Measurements from ENCODE around the gene MTPN.

MTPN gene

DNA sequence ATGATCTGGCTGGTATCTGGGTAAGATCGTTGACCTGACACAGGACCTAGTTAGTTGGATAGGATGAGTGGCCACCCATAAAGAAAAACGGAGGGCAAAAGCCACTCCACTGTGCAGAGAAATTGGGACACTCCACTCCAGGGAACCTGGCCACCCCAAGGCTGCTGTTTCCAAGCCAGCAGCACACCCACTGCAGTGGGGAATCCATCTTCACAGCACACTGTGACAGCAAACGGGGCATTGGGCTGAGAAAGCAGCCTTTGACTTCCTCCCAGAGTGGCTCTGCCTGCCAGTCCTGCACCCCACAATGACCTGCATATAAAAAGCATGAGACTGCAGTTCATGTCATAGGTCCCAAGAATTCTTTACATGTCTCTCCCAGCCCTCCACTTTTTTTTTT is 52.9 kb downstream of the MTPN start:
- DNase-seq (ENCODE audit: low spot score) = no peak

GRCh38 chr7:135922263-135922662 is 54.9 kb downstream of the MTPN start:
- DNase-seq (ENCODE audit: low spot score) = no peak

DNA sequence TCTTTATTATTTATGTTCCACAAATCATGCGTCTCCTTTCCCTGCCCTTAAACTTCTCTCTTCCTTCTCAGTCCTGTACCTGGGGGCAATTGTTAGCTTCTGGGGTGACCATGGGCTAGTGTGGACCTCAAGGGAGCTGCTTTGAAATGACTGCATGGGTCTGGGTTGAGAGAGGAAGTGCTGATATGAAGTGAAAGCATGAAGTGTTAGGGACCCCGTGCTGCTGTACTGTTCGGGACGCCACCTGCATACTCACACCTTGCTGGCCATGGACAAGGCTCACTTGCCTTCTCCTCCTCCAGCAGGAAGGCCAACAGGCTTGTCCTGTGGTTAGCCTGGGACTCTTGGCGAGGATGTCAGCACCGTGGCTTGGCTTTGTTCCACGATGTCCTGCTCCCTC is 56.7 kb downstream of the MTPN start:
- DNase-seq (ENCODE audit: low spot score) = no peak

DNA sequence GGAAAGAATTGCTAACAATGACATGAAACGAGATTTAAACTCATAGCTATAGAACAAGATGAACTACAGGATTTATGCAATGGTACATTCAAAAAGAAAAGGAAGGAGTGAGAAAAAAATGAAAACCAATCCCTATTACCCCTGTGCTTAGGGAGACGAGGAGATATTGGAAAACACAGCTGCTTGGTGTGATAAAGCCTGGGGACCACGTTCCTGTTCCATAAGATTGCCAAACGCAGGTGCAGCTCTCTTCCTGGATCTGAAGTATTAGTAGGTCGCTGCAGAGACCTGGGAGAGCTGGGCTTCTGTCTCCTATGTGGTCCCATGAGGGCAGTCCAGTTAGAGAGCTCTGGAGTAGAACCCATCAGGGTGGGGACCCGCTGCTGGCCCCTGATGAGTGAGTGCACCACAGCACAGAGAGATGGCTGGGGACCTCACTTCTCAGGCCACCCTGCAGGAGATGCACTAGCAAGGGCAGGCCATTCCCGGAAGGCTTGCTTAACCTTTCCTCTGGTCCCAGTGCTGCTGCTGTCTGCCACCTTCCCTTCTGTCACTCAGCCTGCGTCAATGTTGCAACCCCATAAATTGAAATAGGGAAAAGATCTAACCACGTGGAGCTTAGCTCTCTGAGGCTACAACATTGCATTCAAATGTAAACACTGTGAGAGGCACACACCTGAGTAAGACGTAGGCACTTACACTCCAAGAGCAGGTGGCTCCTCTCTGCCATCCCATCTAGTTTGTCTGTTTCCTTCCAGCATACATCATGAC is 57.9 kb downstream of the MTPN start:
- no peak for DNase-seq (ENCODE audit: low spot score)

- DNase-seq (ENCODE audit: low spot score) = no peak
These were observed 59.0 kb downstream of the MTPN start for GRCh38 chr7:135918134-135918533.

GRCh38 chr7:135917721-135918120 is 59.4 kb downstream of the MTPN start:
- no peak for DNase-seq (ENCODE audit: low spot score)

- DNase-seq (ENCODE audit: low spot score) = no peak
These were observed 62.8 kb downstream of the MTPN start for GRCh38 chr7:135914346-135914745.

GRCh38 chr7:135913404-135913803 is 63.8 kb downstream of the MTPN start:
- DNase-seq (ENCODE audit: low spot score) = no peak

- DNase-seq (ENCODE audit: low spot score) = peak; percentile 25
These were observed 66.1 kb downstream of the MTPN start for GRCh38 chr7:135911099-135911498.

GRCh38 chr7:135910393-135911036 is 66.6 kb downstream of the MTPN start:
- no peak for DNase-seq (ENCODE audit: low spot score)

DNA sequence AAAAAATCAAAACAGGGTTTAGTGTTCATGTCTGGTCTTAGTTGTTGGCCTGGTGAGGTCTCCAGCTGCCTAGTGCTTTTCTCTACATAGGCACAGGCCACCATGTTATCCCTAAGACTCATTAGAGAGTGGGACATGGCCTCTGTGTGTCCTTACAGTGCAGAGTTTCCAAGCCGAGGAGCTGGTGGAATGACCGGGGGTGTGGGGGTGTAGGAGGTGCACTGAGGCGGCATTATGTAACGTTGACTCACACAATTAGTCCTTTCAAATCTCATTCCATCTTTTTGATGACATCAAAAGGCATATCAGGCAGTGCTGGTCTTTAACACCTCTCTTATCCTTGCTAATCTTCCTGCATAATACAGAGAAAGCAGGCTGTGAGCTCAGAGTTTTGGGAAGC is 71.3 kb downstream of the MTPN start:
- DNase-seq (ENCODE audit: low spot score) = no peak

GRCh38 chr7:135905355-135905754 is 71.8 kb downstream of the MTPN start:
- DNase-seq (ENCODE audit: low spot score) = no peak

GRCh38 chr7:135904282-135904681 is 72.9 kb downstream of the MTPN start:
- no peak for DNase-seq (ENCODE audit: low spot score)

- no peak for DNase-seq (ENCODE audit: low spot score)
These were observed 75.3 kb downstream of the MTPN start for GRCh38 chr7:135901585-135902540.

- no peak for DNase-seq (ENCODE audit: low spot score)
These were observed 77.1 kb downstream of the MTPN start for GRCh38 chr7:135900065-135900546.

DNA sequence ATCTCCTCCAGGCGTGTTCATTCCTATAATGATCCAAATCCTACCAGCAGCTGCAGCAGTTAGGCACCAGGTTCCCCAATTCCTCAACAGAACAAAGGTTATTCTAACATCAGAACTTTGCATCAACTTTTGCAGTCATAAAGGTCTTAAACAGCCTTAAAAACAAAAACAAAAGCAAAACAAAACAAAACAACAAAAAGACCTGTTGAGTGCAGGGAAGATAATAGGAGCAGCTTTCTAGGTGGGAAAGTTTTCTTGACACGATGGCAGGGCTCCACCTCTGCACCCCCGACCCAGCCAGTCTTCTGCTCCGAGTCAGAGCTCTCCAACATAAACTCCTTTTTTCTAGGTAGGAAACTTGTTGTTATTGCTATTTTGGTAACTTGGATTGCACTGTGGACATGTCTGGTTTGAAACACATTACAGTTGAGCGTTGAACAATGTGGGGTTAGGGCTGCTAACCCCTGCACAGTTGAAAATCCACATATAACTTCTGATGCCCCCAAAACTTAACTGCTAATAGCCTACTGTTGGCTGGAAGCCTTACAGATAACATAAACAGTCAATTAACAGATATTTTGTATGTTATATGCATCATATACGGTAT is 77.6 kb downstream of the MTPN start:
- DNase-seq (ENCODE audit: low spot score) = no peak

- DNase-seq (ENCODE audit: low spot score) = no peak
These were observed 78.9 kb downstream of the MTPN start for GRCh38 chr7:135898226-135898625.

DNA sequence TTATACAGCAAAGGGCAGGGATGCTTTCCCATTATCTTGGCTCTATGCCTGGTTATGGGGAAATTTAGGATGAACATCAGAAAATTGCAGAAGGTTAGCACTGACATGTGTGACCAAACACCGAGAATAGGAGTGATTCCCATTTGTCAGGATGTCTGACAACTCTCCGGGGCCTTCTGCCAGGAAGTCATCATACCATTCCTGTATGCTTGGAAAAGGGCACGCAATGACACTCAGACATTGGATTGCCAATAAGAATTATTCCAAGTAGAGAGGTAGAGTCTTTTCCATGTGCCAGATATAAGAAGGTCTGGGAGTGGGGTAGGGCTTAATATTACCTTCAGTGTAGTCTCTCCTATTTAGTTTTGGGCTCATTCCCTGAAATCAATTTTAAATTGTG is 82.3 kb downstream of the MTPN start:
- no peak for DNase-seq (ENCODE audit: low spot score)

DNA sequence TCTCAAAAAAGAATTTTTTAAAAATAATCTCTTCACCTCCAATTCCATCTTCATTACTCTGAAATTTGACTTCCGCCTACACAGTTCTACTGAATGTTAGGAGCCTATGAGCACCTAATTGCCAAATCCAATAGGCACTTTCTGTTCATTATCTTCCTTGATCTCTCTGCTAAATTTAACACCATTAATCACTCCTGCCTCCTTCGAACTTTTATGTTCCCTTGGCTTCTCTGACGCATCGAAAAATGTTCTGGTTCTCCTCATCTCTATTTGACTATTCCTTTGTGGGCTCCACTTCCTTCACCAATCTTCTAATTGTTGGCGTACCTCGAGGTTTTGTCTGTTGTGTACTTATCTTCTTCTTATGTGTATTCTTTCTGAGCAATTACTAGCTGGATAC is 87.3 kb downstream of the MTPN start:
- DNase-seq (ENCODE audit: low spot score) = no peak

DNA sequence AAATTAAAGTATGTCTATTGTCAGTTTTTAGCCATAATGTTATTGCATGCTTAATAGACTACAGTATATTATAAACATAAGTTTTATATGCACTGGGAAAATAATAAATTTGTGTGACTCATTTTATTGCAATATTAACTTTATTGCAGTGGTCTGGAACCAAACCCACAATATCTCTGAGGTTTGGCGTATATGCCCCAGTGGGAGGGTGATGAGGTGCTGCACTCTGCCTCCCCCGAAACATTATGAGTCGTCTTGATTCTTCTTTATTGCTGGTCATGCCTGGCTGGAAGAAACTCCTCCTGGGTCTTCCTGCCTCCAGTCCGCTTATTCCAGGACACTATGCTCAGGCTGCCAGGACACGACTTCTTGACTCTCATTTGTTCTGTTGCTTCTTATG is 88.4 kb downstream of the MTPN start:
- no peak for DNase-seq (ENCODE audit: low spot score)

GRCh38 chr7:135886345-135887132 is 90.6 kb downstream of the MTPN start:
- DNase-seq (ENCODE audit: low spot score) = no peak
